GM18519 (cell line): ENCODE results near the gene KCNN1.
"Not testable (repeated sequence)": the region's sequence is repeated elsewhere in the genome, so short reads cannot be mapped to it uniquely, and the experiment has no call there.

Source experiments
- ATAC-seq: cut with Tn5 transposase; IDR thresholded peaks from one replicate; pipeline ENCODE4 v1.9.1; 2021; ENCODE audit warnings: mild to moderate bottlenecking, moderate library complexity; ENCODE audit not compliant: unreplicated experiment, low FRiP score

Gene KCNN1

DNA sequence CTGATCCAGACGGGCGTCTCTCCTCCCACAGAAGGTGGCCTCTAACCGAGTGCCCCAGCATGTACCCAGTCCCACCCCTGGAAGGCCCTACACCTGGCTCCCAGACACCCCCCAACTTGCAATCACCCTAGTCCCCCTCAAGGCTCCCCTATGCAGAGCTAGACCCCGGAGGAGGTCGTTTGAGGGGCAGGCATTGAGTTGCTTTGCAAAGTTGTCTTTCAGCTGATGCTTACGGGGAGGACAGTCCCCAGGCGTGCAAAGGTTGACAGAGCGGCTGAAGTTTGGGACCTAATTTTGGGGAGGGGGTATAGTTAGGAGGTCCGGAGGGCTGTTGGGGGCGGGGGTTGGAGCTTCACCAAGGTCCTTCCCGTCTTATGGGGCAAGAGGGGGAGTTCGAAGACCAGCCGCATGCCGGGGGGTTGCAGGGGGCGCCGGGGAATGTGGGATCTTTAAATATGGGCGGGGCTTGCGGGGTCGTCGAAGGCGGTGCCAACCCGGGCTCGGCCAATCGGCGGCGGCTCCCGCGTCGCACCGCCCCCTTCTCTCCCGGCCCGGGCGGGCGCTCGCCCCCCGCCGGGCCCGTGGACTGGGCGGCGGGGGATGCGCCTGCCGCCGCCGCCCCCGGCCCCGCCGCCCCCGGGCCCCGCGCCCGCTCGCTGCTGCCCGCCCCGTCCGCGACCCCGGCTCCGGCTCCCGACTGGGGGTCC is at the start of gene KCNN1:
KCNN1 (plus strand) TSS at position 558 of the 707 bp plus-strand sequence. CDS start 6,782 bp downstream, outside the sequence.
- no peak for ATAC-seq

DNA sequence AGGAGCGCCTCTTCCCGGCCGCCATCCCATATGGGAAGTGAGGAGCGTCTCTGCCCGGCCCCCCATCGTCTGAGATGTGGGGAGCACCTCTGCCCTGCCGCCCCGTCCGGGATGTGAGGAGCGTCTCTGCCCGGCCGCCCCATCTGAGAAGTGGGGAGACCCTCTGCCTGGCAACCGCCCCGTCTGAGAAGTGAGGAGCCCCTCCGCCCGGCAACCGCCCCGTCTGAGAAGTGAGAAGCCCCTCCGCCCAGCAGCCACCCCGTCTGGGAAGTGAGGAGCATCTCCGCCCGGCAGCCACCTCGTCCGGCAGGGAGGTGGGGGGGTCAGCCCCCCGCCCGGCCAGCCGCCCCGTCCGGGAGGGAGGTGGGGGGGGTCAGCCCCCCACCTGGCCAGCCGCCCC is 48.8 kb upstream of the KCNN1 start:
- not testable (repeated sequence) for ATAC-seq

DNA sequence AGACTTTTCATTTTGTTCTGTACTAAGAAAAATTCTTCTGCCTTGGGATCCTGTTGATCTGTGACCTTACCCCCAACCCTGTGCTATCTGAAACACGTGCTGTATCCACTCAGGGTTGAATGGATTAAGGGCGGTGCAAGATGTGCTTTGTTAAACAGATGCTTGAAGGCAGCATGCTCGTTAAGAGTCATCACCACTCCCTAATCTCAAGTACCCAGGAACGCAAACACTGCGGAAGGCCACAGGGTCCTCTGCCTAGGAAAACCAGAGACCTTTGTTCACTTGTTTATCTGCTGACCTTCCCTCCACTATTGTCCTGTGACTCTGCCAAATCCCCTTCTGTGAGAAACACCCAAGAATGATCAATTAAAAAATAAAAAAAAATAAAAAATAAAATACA is 47.8 kb upstream of the KCNN1 start:
- ATAC-seq: not testable (repeated sequence)

DNA sequence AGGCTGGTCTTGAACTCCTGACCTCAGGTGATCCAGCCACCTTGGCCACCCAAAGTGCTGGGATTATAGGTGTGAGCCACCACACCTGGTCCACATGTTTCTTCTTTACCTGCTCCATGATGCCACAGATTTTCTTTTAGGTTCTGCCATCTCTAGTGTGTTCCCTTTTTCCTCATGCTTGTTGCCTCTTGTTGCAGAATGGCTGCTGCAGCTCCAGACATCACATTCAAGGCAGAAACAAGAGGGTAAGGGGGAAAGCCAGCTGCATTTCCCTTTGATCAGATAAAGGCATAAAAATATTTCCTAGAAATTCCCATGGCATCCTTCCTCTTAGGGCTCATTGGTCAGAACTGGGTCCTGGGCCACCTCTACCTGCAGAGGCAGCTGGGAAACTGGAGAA is 46.4 kb upstream of the KCNN1 start:
- ATAC-seq: no peak

DNA sequence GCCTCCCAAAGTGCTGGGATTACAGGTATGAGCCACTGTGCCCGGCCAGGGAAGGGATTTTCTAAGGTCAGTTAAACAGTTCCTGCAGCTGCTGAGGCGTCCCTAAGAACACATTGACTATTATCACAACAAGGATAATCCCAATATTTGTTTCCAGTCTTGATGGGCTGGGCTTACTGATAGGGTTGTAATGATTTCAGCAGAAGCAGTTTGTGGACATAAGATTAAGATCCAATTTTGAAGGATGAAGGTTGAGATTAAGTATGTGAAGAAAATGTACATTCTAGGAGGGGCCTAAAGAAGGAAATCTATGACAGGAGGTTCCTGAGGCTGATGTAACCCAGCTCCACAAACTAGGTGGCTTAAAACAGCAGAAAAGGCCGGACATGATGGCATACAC is 44.8 kb upstream of the KCNN1 start:
- no peak for ATAC-seq

DNA sequence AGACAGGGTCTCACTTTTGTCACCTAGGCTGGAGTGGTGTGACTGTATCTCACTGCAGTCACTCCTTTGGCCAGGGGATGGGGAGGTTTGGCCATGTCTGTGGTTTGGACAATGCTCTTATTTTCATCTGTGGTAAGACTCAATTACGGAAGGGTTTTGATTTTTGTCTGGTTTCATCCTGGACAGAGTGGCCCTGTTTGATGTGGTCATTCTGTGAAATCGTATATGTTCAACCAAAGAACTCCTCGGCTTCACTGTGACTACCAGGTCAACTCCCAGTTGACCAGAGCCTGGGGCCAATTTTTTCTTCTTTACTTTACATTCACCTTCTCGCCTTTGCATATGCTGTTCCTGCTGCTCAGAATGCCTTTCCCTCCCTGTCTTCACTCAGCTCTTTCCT is 40.9 kb upstream of the KCNN1 start:
- ATAC-seq: no peak

DNA sequence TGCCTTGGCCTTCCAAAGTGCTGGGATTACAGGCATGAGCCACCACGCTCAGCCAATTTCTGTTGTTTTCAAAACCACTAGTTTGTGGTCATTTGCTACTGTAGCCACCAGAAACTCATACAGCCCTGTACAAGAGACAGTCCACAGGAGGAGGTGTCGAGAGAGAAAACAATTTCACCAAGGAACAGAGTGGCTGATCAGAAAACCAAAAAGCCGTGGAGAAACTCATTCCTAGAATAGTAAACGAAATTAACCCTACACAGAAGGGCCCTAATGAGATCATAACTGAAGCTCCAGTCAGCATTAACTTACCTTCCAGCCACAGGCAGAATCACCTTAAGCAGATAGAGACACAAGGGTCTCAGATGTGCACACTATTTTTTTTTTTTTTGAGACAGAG is 37.9 kb upstream of the KCNN1 start:
- ATAC-seq: no peak

DNA sequence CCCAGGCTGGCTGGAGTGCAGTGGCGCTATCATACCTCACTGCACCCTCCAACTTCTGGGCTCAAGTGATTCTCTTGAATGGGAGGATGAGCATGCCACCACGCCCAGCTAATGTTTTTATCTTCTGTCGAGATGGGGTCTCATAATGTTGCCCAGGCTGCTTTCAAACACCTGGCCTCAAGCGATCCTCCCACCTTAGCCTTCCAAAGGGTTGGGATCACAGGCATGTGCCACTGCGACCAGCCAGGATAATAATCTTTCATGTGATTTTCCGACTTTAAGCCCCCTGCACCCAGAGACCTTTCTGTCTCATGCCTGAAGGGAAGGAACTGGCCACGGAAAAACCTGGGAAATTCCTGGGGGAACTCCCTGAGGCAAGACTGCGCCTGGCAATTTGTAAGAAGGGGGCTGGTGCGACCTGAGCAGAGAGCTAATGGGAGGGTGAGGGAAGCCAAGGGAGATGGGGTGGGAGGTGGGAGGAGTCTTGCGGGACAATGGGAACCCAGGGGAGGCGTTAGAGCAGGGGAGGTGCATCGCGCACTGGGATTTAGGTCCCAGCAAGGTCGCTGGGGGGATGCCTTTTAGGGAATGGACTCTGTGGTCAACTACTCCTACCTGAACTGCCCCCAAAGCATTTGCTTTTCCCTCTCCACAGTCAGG is 35.2 kb upstream of the KCNN1 start:
- ATAC-seq: no peak

DNA sequence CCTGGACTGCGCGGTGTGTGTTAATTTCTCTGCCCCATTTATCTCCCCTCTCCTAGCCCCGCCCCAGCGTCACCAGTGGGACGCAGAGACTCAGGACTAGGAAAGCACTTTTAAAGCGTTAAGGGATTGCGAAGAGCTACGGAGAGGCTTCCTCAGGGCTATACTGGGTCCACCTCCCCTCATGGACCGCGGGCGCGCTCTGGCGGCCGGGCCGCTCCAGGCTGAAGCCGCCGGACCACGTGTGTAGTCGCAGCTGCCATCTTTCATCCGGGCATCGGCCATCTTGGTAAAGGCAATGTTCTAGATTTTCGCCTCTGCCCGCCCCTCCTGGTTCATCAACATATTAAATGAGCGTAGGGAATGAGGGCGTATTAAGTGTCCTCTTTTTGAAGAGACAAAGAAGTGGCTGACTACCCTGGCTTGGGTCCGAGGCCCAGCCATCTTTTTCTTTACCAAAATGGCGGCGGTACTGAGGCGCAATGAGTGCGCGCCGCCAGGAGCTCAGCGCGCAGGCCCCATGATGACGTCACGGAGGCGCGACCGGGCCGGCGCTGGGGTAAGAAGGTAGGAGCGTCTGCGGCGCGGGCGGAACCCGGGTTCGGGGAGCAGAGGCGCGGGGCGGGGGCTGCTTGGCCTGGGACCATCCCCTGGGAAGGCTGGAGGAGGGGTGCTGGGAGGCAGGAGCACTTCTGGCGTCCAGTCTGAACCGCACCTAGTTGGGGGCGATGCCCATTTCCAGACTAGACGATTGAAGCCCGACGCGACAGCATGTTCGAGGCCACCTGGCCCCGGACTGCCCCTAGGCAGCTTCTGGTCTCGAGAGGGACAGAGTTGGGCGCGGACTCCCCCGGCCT is 34.2 kb upstream of the KCNN1 start, which contains the start of gene CCDC124:
CCDC124 (plus strand) TSS at position 531 of the 854 bp plus-strand sequence. CDS start 3,406 bp downstream, outside the sequence.
- peak; percentile 60 for ATAC-seq

DNA sequence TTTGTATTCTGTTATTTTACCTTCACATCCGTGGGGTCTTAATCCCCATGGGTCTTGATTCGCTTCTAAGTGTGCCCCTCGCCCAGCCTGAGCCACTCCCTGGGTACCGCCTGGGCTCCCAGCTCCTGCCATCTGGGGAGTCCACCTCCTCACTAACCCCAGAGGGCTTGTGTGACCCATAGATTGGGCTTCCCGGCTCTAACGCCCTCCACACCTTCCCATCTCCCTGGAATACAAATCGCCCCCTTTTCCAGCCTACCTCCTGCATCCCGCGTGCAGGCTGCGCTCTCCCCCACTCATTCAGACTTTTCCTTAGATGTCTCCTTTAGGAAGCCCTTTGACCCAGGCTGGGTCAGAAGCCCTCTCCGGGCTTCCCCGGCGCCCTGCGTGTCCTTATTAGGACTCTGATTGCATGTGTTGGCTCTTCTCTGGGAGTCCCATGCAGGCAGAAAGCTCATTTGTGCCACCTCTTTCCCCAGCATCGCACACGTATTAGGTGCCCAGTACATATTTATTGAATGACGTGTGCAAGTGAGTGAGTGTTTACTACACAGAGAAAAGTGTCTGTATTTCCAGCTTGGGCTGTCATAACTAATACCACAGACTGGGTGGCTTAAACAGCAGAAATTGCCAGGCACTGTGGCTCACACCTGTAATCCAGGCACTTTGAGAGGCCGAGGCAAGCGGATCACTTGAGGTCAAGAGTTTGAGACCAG is 33.3 kb upstream of the KCNN1 start:
- ATAC-seq: no peak

DNA sequence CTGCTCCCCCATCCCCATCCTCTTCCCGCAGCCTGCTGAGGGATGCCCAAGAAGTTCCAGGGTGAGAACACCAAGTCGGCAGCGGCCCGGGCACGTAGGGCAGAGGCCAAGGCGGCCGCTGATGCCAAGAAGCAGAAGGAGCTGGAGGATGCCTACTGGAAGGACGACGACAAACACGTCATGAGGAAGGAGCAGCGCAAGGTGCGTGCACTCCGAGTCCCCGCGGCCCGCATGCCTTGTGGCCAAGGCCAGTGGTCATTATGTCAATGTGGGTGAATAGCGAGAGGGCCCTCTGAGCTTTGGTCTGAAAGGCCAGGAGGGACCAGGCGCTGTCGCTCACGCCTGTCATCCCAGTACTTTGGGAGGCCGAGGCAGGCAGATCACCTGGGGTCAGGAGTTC is 30.5 kb upstream of the KCNN1 start:
- no peak for ATAC-seq

DNA sequence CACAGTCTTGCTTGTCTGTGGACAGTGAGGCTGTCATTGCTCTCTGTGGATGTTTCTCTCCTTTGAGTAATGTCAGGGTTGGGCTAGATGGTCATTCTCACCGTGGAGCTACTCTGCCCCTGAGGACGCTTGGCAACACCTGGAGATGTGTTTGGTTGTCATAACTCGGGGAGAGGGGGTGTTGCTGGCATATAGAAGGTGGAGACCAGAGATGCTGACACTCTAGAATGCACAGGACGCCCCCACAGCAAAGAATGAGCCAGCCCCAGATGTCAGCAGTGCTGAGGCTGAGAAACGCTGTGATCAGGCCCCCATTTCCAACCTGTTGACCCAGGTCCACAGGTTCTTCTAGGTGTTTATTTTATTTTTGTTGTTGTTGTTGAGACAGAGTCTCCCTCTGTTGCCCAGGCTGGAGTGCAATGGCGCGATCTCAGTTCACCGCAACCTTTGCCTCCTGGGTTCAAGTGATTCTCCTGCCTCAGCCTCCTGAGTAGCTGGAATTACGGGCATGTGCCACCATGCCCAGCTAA is 29.5 kb upstream of the KCNN1 start:
- no peak for ATAC-seq

DNA sequence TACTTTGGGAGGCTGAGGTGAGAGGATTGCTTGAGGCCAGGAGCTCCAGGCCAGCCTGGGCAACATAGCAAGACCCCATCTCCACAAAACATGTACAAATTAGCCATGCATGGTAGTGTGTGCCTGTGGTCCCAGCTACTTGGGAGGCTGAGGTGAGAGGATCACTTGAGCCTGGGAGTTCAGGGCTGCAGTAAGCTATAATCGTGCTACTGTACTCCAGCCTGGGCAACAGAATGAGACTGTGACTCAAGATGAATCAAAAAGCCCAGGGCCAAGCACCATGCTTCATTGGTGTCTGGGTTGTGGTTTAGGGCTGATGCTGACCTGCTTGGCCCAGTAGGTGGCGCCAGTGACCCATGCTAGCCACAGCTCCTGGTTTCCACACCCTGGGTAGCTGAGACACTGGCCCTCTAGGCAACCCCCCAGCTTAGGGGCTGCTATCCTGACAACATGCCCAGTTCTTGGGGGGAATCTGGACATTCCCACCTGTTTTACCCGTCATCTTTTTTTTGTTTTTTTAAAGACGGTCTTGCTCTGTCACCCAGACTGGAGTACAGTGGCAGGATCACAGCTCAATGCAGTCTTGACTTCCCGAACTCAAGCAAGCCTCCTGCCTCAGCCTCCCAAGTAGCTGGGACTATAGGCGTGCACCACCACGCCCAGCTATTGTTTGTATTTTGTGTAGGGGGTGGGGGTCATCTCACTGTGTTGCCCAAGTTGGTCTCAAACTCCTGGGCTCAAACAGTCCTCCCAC is 28.6 kb upstream of the KCNN1 start:
- no peak for ATAC-seq

DNA sequence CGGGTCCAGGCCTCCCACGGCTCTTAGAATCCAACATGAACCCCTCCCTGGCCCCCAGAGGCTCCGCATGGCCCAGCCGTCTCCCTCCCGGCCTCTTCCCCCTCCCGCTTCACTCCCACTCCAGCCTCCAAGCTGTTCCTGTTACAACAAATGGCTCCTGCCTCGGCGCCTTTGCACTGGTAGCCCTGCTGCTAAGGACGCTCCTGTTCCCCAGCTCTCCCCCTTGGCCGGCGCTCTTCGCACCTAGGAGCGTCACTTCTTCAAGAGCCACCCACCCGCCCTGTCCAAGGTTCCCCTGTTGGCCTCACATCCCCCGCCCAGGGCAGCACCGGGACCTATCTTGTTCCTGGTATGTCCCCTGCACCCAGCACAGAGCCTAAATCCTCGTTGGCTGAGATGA is 24.7 kb upstream of the KCNN1 start:
- ATAC-seq: no peak

DNA sequence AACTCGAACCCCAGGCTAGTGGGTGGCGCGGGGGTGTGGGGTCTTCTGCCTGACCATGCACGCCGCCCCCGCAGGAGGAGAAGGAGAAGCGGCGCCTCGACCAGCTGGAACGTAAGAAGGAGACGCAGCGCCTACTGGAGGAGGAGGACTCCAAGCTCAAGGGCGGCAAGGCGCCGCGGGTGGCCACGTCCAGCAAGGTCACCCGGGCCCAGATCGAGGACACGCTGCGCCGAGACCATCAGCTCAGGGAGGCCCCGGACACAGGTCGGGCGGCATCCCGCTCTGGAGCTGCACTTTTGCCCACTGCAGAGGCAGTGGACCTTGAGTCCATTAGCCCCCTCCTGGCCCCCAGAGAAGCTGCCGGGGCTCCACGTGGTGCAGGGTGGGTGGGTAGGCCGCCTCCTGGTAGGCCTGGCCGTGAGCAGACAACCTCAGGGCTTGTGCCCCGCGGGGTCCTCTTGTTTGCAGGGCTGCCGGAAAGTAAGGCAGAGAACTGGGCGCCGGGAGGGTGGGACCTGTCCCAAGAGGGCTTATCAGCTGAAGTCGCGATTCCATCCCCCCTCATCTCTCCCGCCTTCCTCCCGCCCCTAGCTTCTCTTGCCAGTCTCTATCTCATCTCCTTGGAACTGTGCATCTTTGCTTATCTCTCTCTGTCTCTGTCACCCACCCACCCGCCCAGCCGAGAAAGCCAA is 24.2 kb upstream of the KCNN1 start:
- ATAC-seq: no peak

DNA sequence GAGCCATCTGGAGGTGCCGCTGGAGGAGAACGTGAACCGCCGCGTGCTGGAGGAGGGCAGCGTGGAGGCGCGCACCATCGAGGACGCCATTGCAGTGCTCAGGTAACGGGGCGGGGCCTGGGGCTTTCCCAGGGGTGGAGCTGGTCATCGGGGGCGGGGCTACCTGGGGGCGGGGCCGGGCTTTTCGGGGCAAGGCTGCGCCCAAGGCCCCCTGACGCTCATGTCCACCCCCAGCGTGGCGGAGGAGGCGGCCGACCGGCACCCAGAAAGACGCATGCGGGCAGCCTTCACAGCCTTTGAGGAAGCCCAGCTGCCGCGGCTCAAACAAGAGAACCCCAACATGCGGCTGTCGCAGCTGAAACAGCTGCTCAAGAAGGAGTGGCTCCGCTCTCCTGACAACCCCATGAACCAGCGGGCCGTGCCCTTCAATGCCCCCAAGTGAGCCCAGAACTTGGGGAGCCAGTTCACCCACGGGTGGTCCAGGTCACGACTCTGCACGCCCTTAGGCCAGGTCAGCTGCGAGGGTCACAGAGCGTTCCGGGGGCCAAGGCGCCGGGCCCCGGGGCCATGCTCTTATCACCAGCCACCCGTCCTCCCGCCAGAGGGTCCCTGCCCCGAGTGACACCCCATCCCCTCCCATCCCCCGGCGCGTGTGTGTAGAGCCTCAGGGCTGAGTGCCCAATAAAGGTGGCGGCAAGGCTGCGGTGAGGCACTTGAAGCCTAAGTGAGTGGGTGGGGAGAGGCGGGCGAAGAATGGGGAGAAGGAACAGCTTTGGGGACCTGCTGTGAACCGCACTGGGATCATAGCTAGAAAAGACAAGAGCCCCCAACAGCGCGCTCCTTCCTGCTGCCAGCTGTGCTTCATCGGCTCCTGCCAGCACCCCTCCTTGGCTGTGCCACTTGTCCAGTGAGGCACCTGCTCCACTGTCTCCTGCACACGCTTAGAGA is 23.4 kb upstream of the KCNN1 start:
- ATAC-seq: no peak

DNA sequence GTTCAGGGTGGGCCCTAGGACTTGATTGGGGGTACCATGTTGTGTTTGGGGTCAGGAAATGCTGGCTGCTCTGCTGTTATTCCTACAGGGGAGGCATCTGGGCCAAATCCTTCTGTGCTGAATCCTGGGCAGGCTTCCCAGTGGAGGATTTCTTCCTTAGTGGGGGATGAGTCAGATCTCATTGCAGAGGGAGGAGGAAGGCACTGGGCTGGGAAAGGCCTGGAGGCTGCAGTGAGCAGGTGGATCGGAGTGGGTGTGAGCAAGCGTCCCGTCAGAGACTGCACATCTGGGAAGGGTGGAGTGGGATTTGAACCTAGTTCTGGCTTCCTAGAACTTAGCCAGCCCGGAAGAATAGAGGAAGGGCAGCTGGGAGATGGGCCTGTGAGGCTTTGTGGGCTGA is 22.6 kb upstream of the KCNN1 start:
- ATAC-seq: no peak
